ENCODE measurements around the gene MORN1. TPM values are rescaled to one million over a fixed set of nuclear protein-coding genes. Genes with fewer than 3 reads are reported as not detected.

The MORN1 gene
- total and polyA plus RNA-seq, 9 donors: 4.3 to 9.3 (median 7.5) TPM

DNA sequence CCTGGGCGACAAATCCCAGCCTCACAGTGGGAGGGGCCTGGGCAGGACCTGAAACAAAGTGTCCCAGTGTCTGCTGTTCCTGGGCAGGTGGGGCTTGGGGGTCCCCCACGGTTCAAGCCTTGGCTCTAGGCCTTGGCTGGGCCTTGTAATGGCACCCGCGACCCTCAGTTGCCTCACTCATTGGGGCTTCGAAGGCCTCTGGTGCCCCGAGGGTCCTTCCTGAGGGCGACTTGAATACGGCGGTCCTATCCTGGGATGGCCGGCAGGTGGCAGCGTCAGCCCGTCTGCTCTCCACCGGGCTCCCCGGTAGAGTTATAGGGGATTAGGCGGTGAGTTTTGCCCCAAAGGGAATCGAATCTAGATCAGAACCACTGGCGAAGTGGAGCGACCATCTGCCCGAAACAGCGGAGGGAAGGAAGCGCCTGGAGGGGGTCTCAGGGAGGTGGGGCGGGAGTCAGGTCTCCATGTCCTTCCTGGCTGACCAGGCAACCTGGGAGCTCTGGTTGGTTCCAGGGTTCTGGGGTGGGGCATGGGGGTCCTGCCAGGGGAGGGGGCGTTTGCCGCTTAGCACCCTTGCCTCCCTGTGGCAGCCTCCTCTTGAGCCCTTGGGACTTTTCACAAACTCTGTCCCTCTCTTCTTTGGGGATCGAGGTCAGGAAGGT is 23.1 kb upstream of the MORN1 start:
- DNase-seq: peak; percentile 69
- Histone ChIP-seq H3K36me3 (ENCODE audit: control insufficient read depth, insufficient read depth, low read length) (peaks cover 12% of the 10 kb centered on the region), H3K4me3 (ENCODE audit: low read length) (no peak overlapping the region), H3K27ac (ENCODE audit: low read length) (no peak overlapping the region), H3K4me1 (ENCODE audit: control insufficient read depth, insufficient read depth, low read length) (peaks cover 30% of the 10 kb centered on the region), H3K9me3 (replicated peaks; ENCODE audit: control insufficient read depth, low read depth, low read length) (no peaks in the 10 kb centered on the region), H3K27me3 (ENCODE audit: control insufficient read depth, insufficient read depth, low read length) (peaks cover 21% of the 10 kb centered on the region)
- 1% methylated on average over 21 of the region's 25 CpGs for WGBS (ENCODE audit: insufficient coverage)

DNA sequence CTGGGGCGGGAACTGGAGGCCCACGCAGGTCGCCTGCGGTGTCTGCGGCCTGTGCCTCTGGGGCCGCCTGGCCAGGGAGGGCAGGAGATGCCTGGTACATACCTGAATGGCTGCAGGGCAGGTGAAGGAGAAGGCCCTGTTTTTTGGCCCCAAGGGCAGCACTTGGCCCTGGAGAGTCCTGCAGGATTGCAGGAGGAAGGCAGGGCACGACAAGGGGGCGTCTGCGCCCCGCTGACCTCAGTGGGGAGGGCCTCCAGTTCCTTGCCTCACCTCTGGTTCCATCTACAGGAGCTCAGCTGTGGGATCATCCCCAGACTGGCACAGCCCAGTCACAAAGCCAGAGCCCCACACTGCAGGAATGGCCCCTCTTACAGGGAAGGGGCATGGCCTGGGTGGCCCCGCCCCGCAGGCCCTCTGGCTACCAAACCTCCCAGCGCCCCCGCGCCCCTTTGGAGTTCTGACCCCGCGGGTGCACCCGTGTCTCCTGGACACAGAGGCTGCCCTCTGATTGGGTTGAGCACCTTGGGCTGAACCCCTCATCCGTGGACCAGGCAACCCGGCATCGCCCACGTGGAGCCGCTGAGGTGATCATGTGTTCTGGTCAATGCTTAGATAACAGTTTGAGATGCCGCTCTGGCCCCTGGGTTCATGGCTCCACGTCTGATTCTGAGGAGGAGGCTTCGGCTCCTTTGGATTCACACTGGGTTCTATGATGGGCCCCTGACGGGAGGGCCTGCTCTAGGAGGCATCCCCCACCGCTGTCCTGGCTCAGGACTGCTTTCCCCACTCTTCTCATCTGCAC is 22.3 kb upstream of the MORN1 start:
- no peak overlapping the region for H3K27ac ChIP-seq (ENCODE audit: low read length)
- WGBS (ENCODE audit: insufficient coverage): 38% methylated on average over 21 of the region's 28 CpGs
- peaks cover 19% of the 10 kb centered on the region for H3K36me3 ChIP-seq (ENCODE audit: control insufficient read depth, insufficient read depth, low read length)

DNA sequence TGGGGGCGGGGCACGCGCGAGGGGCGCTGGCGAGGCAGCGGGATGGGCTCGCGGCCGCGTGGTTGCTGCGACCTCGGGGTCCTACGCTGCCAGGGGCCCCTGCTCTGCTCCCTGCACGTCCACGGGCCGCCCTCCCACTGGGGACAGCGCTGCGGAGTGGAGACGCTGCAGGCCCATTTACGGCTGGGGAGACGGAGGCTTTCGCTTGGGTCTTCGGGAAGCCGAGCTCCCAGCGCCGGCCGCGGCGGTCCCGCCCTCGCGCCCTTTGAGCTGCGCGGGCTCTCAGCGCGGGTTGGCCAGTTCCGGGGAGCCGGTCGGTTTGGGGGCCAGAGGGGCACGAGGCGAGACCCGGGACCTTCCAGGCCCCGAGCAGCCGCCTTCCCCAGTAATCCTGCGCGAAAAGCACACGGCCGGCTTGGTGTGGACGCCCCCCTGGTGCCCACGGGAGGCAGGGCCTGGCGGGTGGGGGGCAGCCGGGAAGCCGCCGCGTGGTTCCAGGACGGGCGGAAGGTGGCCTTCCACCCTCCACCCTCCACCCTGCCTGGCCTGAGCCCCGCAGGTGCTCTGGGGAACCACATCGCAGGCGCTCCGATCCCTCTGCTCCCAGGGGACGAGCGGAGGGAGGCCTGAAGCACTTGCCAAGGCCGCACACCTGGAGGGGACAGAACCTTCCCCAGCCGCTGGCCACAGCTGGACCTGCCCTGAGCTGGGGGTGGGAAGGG is 21.6 kb upstream of the MORN1 start:
- Histone ChIP-seq H3K27me3 (ENCODE audit: control insufficient read depth, insufficient read depth, low read length) (peaks cover 7% of the 10 kb centered on the region), H3K36me3 (ENCODE audit: control insufficient read depth, insufficient read depth, low read length) (peaks cover 27% of the 10 kb centered on the region), H3K9me3 (replicated peaks; ENCODE audit: control insufficient read depth, low read depth, low read length) (no peaks in the 10 kb centered on the region), H3K27ac (ENCODE audit: low read length) (peak overlapping the region; percentile 55), H3K4me1 (ENCODE audit: control insufficient read depth, insufficient read depth, low read length) (peaks cover 27% of the 10 kb centered on the region), H3K4me3 (ENCODE audit: low read length) (peak overlapping the region; percentile 65)
- WGBS (ENCODE audit: insufficient coverage): 1% methylated on average over 60 of the region's 66 CpGs
- DNase-seq: peak; percentile 52

More for the DNA sequence above, 22.3 kb upstream of the MORN1 start:
- Histone ChIP-seq H3K4me1 (ENCODE audit: control insufficient read depth, insufficient read depth, low read length) (peaks cover 30% of the 10 kb centered on the region), H3K4me3 (ENCODE audit: low read length) (peak overlapping the region; percentile 65), H3K27me3 (ENCODE audit: control insufficient read depth, insufficient read depth, low read length) (peaks cover 13% of the 10 kb centered on the region), H3K9me3 (replicated peaks; ENCODE audit: control insufficient read depth, low read depth, low read length) (no peaks in the 10 kb centered on the region)
- no peak for DNase-seq

DNA sequence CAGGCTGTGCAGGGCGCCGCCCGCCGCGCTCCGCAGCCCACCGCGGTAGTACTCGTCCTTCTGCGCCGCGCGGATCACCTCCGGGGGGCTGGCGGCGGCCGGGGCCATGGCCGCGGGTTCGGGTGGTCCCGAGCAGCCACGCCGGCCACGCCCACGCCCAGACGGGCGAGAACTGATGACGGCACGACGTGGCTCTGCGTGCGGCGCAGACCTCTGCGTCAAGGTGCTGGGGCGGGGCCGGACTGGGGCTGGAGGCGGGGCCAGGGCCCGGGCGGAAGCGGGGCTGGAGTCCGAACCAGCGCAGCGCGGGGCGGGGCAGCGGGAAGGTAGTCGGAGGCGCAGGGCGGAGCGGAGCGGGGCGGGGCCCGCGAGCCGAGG is 21.0 kb upstream of the MORN1 start, which contains the start of gene PEX10:
Gene PEX10, minus strand, starts transcription at position 170 of the 378 bp plus-strand sequence. Its CDS starts 62 bp downstream, at position 108.
- Histone ChIP-seq H3K27ac (ENCODE audit: low read length) (peak within 1 kb of the TSS; percentile 59), H3K4me3 (ENCODE audit: low read length) (peak within 1 kb of the TSS; percentile 82), H3K27me3 (ENCODE audit: control insufficient read depth, insufficient read depth, low read length) (peaks cover 4% of the 10 kb centered on the region), H3K4me1 (ENCODE audit: control insufficient read depth, insufficient read depth, low read length) (peaks cover 25% of the 10 kb centered on the region), H3K9me3 (replicated peaks; ENCODE audit: control insufficient read depth, low read depth, low read length) (no peaks in the 10 kb centered on the region), H3K36me3 (ENCODE audit: control insufficient read depth, insufficient read depth, low read length) (peaks cover 31% of the 10 kb centered on the region)
- WGBS (ENCODE audit: insufficient coverage): under 1% methylated on average over 55 of the region's 55 CpGs
- peak; percentile 98 for DNase-seq

DNA sequence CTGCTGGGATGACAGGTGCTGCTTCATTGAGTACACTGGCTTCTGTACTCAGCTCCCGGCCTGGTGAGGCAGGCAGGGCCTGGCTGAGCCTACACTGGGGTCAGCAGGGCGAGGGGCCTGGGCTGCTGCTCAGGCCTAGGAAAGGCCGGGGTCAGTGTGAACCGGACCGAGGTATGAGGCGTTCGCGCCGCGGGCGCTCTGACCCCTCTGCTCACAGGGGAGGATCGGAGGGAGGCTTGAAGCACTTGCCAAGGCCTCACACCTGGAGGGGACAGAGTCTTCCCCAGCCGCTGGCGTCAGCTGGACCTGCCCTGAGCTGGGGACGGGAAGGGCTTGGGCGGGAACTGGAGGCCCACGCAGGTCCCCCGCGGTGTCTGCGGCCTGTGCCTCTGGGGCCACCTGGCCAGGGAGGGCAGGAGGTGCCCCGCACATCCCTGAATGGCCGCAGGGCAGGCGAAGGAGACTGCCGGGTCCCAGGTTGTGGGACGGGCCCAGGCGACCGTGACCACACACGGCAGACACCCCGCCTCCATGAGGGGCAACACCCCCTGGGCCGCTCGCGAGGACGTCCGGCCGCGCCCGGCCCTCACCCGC is 20.5 kb upstream of the MORN1 start:
- H3K9me3 ChIP-seq (replicated peaks; ENCODE audit: control insufficient read depth, low read depth, low read length): no peaks in the 10 kb centered on the region
- H3K4me3 ChIP-seq (ENCODE audit: low read length): peak overlapping the region; percentile 82
- DNase-seq: peak; percentile 49
- H3K4me1 ChIP-seq (ENCODE audit: control insufficient read depth, insufficient read depth, low read length): peaks cover 25% of the 10 kb centered on the region
- H3K27ac ChIP-seq (ENCODE audit: low read length): peak overlapping the region; percentile 59
- H3K36me3 ChIP-seq (ENCODE audit: control insufficient read depth, insufficient read depth, low read length): peaks cover 36% of the 10 kb centered on the region
- WGBS (ENCODE audit: insufficient coverage): 4% methylated on average over 38 of the region's 38 CpGs
- H3K27me3 ChIP-seq (ENCODE audit: control insufficient read depth, insufficient read depth, low read length): peaks cover 4% of the 10 kb centered on the region

DNA sequence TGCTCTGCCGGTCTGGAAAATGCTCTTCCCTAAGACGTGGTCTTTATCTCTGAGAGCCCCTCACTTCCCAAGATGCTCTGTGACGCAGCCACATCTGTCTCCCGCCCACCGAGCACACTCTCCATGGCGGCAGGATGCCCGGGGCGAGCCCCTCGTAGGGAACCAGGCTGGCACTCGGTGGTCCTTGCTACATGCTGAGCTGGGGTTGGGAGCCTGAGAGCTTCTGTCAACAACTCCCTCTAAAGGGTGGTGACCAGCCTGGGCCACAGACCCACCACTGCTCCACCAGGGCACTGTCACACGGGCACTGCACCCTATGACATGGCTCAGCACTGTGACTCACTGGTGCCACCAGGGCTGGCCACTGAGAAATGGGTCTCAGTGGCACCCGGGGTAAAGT is 18.4 kb upstream of the MORN1 start:
- Histone ChIP-seq H3K27ac (ENCODE audit: low read length) (no peak overlapping the region), H3K4me1 (ENCODE audit: control insufficient read depth, insufficient read depth, low read length) (peaks cover 25% of the 10 kb centered on the region), H3K9me3 (replicated peaks; ENCODE audit: control insufficient read depth, low read depth, low read length) (no peaks in the 10 kb centered on the region), H3K27me3 (ENCODE audit: control insufficient read depth, insufficient read depth, low read length) (no peaks in the 10 kb centered on the region), H3K36me3 (ENCODE audit: control insufficient read depth, insufficient read depth, low read length) (peaks cover 58% of the 10 kb centered on the region), H3K4me3 (ENCODE audit: low read length) (no peak overlapping the region)
- 91% methylated on average over 10 of the region's 12 CpGs for WGBS (ENCODE audit: insufficient coverage)
- no peak for DNase-seq

DNA sequence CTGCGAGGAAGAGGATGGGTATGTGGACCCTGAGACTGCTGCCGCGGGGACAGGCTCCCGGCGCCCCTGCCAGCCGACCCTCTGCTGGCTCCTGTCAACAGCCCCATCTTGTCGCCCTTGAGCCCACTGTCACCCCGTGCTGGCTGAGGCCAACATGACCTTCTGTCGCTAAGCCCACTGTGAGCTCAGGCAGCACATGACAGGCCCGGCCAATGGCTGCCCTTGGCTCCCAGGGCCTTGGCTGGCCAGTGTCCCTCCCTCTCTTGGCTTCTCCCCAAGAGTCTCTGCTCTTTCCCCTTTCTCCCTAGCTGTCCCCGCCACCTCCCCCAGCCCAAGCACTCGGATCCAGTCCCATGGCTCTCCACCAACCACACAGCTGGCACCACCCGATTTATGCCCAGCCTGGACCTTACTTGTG is 17.5 kb upstream of the MORN1 start:
- WGBS (ENCODE audit: insufficient coverage): 91% methylated on average over 13 of the region's 13 CpGs
- H3K27ac ChIP-seq (ENCODE audit: low read length): no peak overlapping the region
- H3K36me3 ChIP-seq (ENCODE audit: control insufficient read depth, insufficient read depth, low read length): peaks cover 66% of the 10 kb centered on the region
- H3K9me3 ChIP-seq (replicated peaks; ENCODE audit: control insufficient read depth, low read depth, low read length): no peaks in the 10 kb centered on the region
- no peak overlapping the region for H3K4me3 ChIP-seq (ENCODE audit: low read length)
- H3K27me3 ChIP-seq (ENCODE audit: control insufficient read depth, insufficient read depth, low read length): no peaks in the 10 kb centered on the region
- no peak for DNase-seq
- H3K4me1 ChIP-seq (ENCODE audit: control insufficient read depth, insufficient read depth, low read length): peaks cover 18% of the 10 kb centered on the region

DNA sequence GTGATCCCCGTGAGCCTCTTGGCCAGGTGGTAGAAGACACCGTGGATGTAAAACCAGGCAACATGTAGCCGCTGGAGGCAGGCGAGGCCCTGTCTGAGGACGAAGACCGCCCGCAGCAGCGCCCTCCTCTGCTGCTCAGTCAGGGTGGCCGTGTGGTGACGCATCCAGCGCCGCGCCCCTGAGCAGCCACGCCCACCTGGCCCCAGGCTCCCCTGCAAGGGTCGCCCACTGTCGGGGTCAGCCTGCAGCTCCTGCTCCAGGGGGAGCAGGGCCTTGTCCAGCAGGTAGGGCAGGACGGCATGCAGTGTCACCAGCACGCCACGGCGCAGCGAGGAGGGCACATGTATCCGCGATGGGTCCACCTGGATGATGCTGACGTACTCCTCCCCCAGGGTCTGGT is 17.1 kb upstream of the MORN1 start:
- Histone ChIP-seq H3K4me3 (ENCODE audit: low read length) (no peak overlapping the region), H3K36me3 (ENCODE audit: control insufficient read depth, insufficient read depth, low read length) (peaks cover 70% of the 10 kb centered on the region)
- WGBS (ENCODE audit: insufficient coverage): 91% methylated on average over 24 of the region's 24 CpGs

DNA sequence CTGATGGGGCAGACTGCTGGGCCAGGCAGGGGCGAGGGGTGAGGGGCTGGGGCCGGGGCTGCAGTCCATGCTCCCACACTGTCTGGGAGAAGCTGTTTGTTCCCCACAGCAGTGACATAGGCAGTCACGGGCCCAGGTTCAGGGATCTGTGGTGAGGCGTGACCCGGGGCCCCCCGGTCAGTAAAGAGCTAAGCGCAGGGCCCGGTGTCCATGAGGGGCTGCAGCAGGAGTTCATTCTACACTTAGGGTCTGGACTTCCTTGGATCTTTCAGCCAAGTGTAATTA is 16.6 kb upstream of the MORN1 start:
- Histone ChIP-seq H3K4me3 (ENCODE audit: low read length) (no peak overlapping the region), H3K36me3 (ENCODE audit: control insufficient read depth, insufficient read depth, low read length) (peaks cover 74% of the 10 kb centered on the region), H3K9me3 (replicated peaks; ENCODE audit: control insufficient read depth, low read depth, low read length) (no peaks in the 10 kb centered on the region), H3K4me1 (ENCODE audit: control insufficient read depth, insufficient read depth, low read length) (peaks cover 8% of the 10 kb centered on the region), H3K27ac (ENCODE audit: low read length) (no peak overlapping the region), H3K27me3 (ENCODE audit: control insufficient read depth, insufficient read depth, low read length) (no peaks in the 10 kb centered on the region)
- no peak for DNase-seq
- 95% methylated on average over 8 of the region's 8 CpGs for WGBS (ENCODE audit: insufficient coverage)

More for the DNA sequence above, 17.1 kb upstream of the MORN1 start:
- H3K27ac ChIP-seq (ENCODE audit: low read length): no peak overlapping the region
- DNase-seq: no peak
- H3K4me1 ChIP-seq (ENCODE audit: control insufficient read depth, insufficient read depth, low read length): peaks cover 14% of the 10 kb centered on the region
- no peaks in the 10 kb centered on the region for H3K9me3 ChIP-seq (replicated peaks; ENCODE audit: control insufficient read depth, low read depth, low read length)
- no peaks in the 10 kb centered on the region for H3K27me3 ChIP-seq (ENCODE audit: control insufficient read depth, insufficient read depth, low read length)
